Esophagus squamous epithelium (tissue), 5 donors: ENCODE measurements around the gene PDE9A. TPM values are rescaled to one million over a fixed set of nuclear protein-coding genes. Genes with fewer than 3 reads are reported as not detected.
A peak's percentile ranks its signal among the peaks of the same experiment; 100 is the strongest.

Source experiments
- DNase-seq: peaks from one replicate; lab custom pipeline; 2025; lab: John Stamatoyannopoulos, UW
- H3K27ac ChIP-seq, 4 donors: fragments of 200-600 bp; sonication (generic); one replicate each; pipeline ENCODE4 v1.5.1; 2016 to 2019; ENCODE audit warnings: mild to moderate bottlenecking in 1 of 4
- H3K27me3 ChIP-seq, 4 donors: fragments of 200-600 bp; sonication (generic); 1 replicate in 3 of 4; 2 replicates in 1 of 4; pipeline versions ENCODE4 v1.5.1 to v1.6.0; 2017 to 2021; ENCODE audit warnings: antibody characterized with exemption in 1 of 4
- H3K36me3 ChIP-seq, 3 donors: fragments of 200-600 bp; sonication (generic); one replicate each; pipeline ENCODE4 v1.5.1; 2016 to 2019
- H3K4me1 ChIP-seq, 3 donors: fragments of 200-600 bp; sonication (generic); one replicate each; pipeline ENCODE4 v1.5.1; 2017 to 2019
- H3K4me3 ChIP-seq, 4 donors: fragments of 200-600 bp; sonication (generic); 1 replicate in 3 of 4; 2 replicates in 1 of 4; pipeline ENCODE4 v1.5.1; 2016 to 2019; ENCODE audit warnings: mild to moderate bottlenecking in 2 of 4, moderate library complexity in 1 of 4
- H3K9me3 ChIP-seq, 3 donors: fragments of 200-600 bp; sonication (generic); one replicate each; pipeline ENCODE4 v1.5.1; 2016 to 2019
- POLR2A ChIP-seq, 4 donors: fragments of 450-650 bp; IDR thresholded peaks; one replicate each; pipeline ENCODE4 v1.6.1; 2017; ENCODE audit warnings: antibody characterized with exemption in 4 of 4, mild to moderate bottlenecking in 4 of 4, moderate library complexity in 3 of 4
- WGBS, 2 donors: methylation state at CpG; one replicate each; pipeline ENCODE4 v1.1.5; 2018; 5-methylcytosine and 5-hydroxymethylcytosine counted together
- intact Hi-C: fragments of 100-400 bp; cut with DNase I; formaldehyde crosslinking; loops from one replicate; pipeline ENCODE4 v1.15.0; 2022
- total RNA-seq, 4 donors: library from RNA; depleted of rRNA; stranded (reverse); fragments of >200 nt; gene quantifications; one replicate each; pipeline ENCODE4 v1.1.0, GENCODE V29; 2016
- TF ChIP-seq, protein P1 (sequence below), 6 experiments: fragments of 450-650 bp in 4 of 6; fragments of 200-600 bp in 2 of 6; sonication (generic) in 2 of 6; IDR thresholded peaks; one replicate each; pipeline ENCODE4 v1.5.1; 2016 to 2019; ENCODE audit warnings: antibody characterized with exemption in 6 of 6, mild to moderate bottlenecking in 4 of 6, moderate library complexity in 4 of 6
- donor health status: DM: yes; HTN: yes; CAD: no.

Gene PDE9A
- total RNA-seq, 4 donors from 2014 or later, result 0.61 to 2.9 (median 1.8) TPM

DNA sequence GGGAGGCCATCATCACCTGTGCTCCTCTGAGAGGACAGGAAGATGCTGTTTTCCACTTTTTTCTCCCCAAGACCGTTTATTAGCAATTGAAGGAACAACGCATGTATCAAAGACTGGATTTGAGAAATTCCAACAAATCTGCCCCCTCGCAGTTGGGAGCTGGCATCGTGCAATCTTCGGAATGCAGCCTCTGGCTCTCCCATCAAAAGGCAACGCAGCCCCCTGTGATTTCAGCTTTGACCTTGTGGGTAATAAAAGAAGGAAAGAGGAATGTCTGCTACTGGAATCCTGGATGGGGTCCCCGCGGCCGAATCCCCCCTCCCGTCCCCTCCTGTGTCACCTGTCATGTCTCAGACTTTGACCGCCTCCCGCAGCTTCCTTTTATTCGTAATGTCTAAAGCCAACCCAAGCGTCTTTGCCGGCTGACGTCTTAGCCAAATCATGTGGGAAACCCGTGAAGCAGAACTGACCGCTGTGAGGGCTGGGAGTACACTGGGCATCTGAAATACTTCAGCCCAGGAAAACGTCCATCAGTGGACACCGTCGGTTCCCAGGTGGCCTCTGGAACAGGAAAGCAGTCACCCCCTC, 124.4 kb downstream of the PDE9A start:
- H3K27me3 ChIP-seq, result peaks cover 0 to 52% (median 4%) of the 10 kb centered on the region in 4 donors
- H3K36me3 ChIP-seq, result no peaks in the 10 kb centered on the region
- H3K9me3 ChIP-seq, result no peaks in the 10 kb centered on the region
- 64 to 67% methylated on average over 15 to 18 of the region's 21 CpGs for WGBS, 2 donors
- H3K27ac ChIP-seq, result no peak overlapping the region
- intact Hi-C loops, result no loop called here
- peaks cover 5 to 24% (median 10%) of the 10 kb centered on the region in 3 donors for H3K4me1 ChIP-seq
- H3K4me3 ChIP-seq, result no peak overlapping the region
- TF ChIP-seq POLR2A (IDR thresholded peaks at IDR 0.05), result no peak
- TF ChIP-seq, protein P1, sequence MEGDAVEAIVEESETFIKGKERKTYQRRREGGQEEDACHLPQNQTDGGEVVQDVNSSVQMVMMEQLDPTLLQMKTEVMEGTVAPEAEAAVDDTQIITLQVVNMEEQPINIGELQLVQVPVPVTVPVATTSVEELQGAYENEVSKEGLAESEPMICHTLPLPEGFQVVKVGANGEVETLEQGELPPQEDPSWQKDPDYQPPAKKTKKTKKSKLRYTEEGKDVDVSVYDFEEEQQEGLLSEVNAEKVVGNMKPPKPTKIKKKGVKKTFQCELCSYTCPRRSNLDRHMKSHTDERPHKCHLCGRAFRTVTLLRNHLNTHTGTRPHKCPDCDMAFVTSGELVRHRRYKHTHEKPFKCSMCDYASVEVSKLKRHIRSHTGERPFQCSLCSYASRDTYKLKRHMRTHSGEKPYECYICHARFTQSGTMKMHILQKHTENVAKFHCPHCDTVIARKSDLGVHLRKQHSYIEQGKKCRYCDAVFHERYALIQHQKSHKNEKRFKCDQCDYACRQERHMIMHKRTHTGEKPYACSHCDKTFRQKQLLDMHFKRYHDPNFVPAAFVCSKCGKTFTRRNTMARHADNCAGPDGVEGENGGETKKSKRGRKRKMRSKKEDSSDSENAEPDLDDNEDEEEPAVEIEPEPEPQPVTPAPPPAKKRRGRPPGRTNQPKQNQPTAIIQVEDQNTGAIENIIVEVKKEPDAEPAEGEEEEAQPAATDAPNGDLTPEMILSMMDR (IDR thresholded peaks at IDR 0.05), result no peak
- no peak for DNase-seq

DNA sequence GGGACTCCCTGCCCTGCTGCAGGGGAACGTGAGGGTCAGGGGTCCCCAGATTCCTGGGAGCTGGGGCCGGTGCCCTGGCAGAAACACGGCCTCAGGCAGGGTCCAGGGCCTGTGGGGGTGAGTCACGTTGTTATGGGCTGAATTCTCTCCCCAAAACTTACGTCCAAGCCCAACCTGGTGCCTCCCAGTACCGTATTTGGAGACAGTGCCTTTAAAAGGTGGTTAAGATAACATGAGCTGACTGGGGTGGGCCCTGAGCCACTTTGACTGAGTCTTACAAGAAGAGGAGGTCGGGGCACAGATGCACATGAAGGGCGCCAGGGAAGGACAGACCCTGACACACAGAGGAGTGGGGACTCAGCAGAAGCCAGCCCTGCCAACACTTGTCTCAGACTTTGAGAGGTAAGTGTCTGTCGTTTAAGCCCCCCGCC, 126.0 kb downstream of the PDE9A start:
- Histone ChIP-seq H3K27me3 (peaks cover 0 to 63% (median 4%) of the 10 kb centered on the region in 4 donors), H3K9me3 (no peaks in the 10 kb centered on the region), H3K4me1 (peaks cover 5 to 40% (median 16%) of the 10 kb centered on the region in 3 donors), H3K4me3 (no peak overlapping the region), H3K36me3 (no peaks in the 10 kb centered on the region), H3K27ac (no peak overlapping the region)
- intact Hi-C loops, result no loop called here
- WGBS, 2 donors, result 79 to 80% methylated on average over 2 to 7 of the region's 10 CpGs
- TF ChIP-seq, protein P1 (IDR thresholded peaks at IDR 0.05), result no peak
- TF ChIP-seq POLR2A (IDR thresholded peaks at IDR 0.05), result no peak
- no peak for DNase-seq

DNA sequence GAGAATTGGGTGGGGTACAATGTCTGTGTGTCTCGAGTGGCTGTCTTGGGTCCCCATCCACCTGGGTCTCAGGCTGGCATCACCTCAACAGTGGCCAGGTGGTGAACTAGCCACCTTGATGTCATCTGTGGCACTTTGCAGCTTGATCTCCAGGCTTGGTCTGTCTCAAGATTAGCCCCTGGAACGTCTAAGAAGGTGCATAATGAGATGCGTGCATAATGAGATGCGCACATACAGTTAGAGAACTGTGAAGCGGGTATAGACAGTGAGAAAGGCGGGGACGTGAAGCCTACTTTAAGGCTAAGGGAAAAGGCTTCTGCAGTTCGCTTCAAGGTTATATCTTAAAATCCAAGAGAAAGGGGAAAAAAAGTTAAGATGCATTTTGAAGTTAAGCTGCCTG, 127.2 kb downstream of the PDE9A start:
- 49 to 54% methylated on average over 8 of the region's 8 CpGs for WGBS, 2 donors
- Histone ChIP-seq H3K36me3 (no peaks in the 10 kb centered on the region), H3K27ac (no peak overlapping the region), H3K4me3 (no peak overlapping the region), H3K9me3 (no peaks in the 10 kb centered on the region), H3K4me1 (peaks cover 5 to 40% (median 16%) of the 10 kb centered on the region in 3 donors), H3K27me3 (peaks cover 0 to 71% (median 4%) of the 10 kb centered on the region in 4 donors)
- DNase-seq, result no peak
- intact Hi-C loops, result no loop called here
- TF ChIP-seq, protein P1 (IDR thresholded peaks at IDR 0.05), result no peak
- TF ChIP-seq POLR2A (IDR thresholded peaks at IDR 0.05), result no peak

DNA sequence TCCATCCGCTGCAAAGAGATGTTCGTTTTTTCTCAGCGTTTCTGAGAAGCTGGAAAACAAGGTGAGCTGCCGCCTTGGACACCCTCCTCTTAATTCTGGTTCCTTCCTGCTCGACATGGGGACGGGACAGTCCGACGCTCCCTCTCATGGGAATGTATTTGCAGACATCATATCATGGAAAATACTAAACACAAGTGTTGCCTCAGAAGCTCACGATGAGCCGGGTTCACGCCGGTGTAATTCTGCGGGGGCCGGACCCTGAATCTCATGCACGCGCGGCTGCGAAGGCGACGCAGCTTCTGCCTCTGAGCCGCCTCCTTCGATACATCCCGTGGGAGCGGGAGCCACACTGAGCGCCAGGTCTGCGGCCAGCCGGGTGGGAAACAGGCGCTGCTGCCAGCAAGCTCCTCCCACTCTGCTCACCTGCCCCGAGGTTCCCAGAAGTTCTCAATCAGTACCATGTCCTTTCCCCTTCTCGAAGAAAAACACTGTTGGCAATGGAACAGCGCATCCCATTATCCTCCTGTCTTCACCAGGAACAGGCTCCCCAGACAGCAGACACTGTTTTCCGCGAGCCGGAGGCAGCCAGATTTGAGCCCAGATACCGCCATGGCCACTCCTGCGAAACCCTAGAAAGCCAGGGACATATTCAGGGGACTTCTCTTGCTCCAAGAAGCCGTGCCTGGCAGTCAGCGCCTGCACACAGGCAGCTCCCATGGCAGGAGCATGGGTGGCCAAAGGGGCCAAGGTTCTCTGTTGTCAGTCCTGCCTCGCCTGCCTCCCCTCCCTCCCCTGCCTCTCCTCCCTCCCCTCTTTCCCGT, 127.9 kb downstream of the PDE9A start:
- Histone ChIP-seq H3K27me3 (peaks cover 0 to 78% (median 4%) of the 10 kb centered on the region in 4 donors), H3K36me3 (no peaks in the 10 kb centered on the region), H3K4me3 (peak overlapping the region in 2 of 4 donors; percentile 34 to 57), H3K9me3 (no peaks in the 10 kb centered on the region), H3K4me1 (peaks cover 5 to 40% (median 16%) of the 10 kb centered on the region in 3 donors), H3K27ac (peak overlapping the region in 2 of 4 donors; percentile 63 to 78)
- intact Hi-C loops, result no loop called here
- 19 to 27% methylated on average over 12 to 19 of the region's 40 CpGs for WGBS, 2 donors
- DNase-seq, result no peak
- no peak for TF ChIP-seq POLR2A (IDR thresholded peaks at IDR 0.05)
- TF ChIP-seq, protein P1 (IDR thresholded peaks at IDR 0.05), result no peak
